HG03354 (cell line): Measurements from ENCODE around the gene ELF1.
A peak's percentile ranks its signal among the peaks of the same experiment; 100 is the strongest.

ENCODE experiments used
- ATAC-seq: cut with Tn5 transposase; IDR thresholded peaks from one replicate; pipeline ENCODE4 v1.9.1; 2021; ENCODE audit warnings: mild to moderate bottlenecking; ENCODE audit not compliant: unreplicated experiment, poor library complexity, severe bottlenecking

ELF1 gene

GRCh38 chr13:41019011-41019487 is at the start of gene ELF1:
Gene ELF1 (minus strand): TSS chr13:41019316. CDS start chr13:40982054, 37,262 bp downstream.
- peak; percentile 90 for ATAC-seq

- ATAC-seq: no peak
These were observed 46.0 kb upstream of the ELF1 start for GRCh38 chr13:41065078-41065477.

- no peak for ATAC-seq
These were observed 45.4 kb upstream of the ELF1 start for GRCh38 chr13:41064493-41064892.

GRCh38 chr13:41061914-41062837 is 43.1 kb upstream of the ELF1 start:
- ATAC-seq: peak; percentile 28

- ATAC-seq: peak; percentile 77
These were observed 42.2 kb upstream of the ELF1 start, which contains the start of gene WBP4 for GRCh38 chr13:41061075-41061913. Gene WBP4 (plus strand): TSS chr13:41061509. CDS start chr13:41061674, 165 bp downstream.

GRCh38 chr13:41060724-41061074 is 41.6 kb upstream of the ELF1 start:
- ATAC-seq: peak; percentile 32

GRCh38 chr13:41060082-41060723 is 41.1 kb upstream of the ELF1 start:
- ATAC-seq: peak; percentile 49

- no peak for ATAC-seq
These were observed 40.5 kb upstream of the ELF1 start for GRCh38 chr13:41059456-41060081.

GRCh38 chr13:41058295-41059070 is 39.4 kb upstream of the ELF1 start:
- no peak for ATAC-seq

GRCh38 chr13:41056826-41057711 is 38.0 kb upstream of the ELF1 start:
- no peak for ATAC-seq

- no peak for ATAC-seq
These were observed 37.1 kb upstream of the ELF1 start for GRCh38 chr13:41056194-41056593.

GRCh38 chr13:41054919-41055619 is 36.0 kb upstream of the ELF1 start:
- no peak for ATAC-seq

- no peak for ATAC-seq
These were observed 35.2 kb upstream of the ELF1 start for GRCh38 chr13:41054212-41054877.

- peak; percentile 79 for ATAC-seq
These were observed 34.3 kb upstream of the ELF1 start for GRCh38 chr13:41053384-41053826.

- no peak for ATAC-seq
These were observed 33.3 kb upstream of the ELF1 start for GRCh38 chr13:41052441-41052840.
